Activated gamma-delta T cell treated with anti-CD3 and anti-CD28 coated beads, Interleukin-2, amount 50 U/mL, for 16 hours (primary cell): ENCODE data around the gene THAP11.
"Not testable (repeated sequence)": the region's sequence is repeated elsewhere in the genome, so short reads cannot be mapped to it uniquely, and the experiment has no call there.

Experiments
- DNase-seq: peaks from one replicate; pipeline ENCODE4 v3.0.0-alpha.2; 2020; ENCODE audit warnings: low read depth

The THAP11 gene

GRCh38 chr16:67862623-67863583 is 20.8 kb downstream of the THAP11 start:
- no peak for DNase-seq

GRCh38 chr16:67864044-67864443 is 21.9 kb downstream of the THAP11 start:
- not testable (repeated sequence) for DNase-seq

- DNase-seq = no peak
These were observed 22.5 kb downstream of the THAP11 start for GRCh38 chr16:67864594-67864993.

GRCh38 chr16:67865318-67865717 is 23.2 kb downstream of the THAP11 start:
- DNase-seq = no peak

- DNase-seq = no peak
These were observed 26.2 kb downstream of the THAP11 start for GRCh38 chr16:67868290-67868689.

- no peak for DNase-seq
These were observed 27.5 kb downstream of the THAP11 start for GRCh38 chr16:67869653-67870052.

GRCh38 chr16:67871256-67871655 is 29.1 kb downstream of the THAP11 start:
- no peak for DNase-seq

- no peak for DNase-seq
These were observed 30.1 kb downstream of the THAP11 start for GRCh38 chr16:67872131-67872630.

- peak; percentile 82 for DNase-seq
These were observed 30.7 kb downstream of the THAP11 start, which contains the start of gene EDC4 for GRCh38 chr16:67872631-67873434. EDC4 (plus strand) TSS chr16:67873052; CDS start chr16:67873262, 210 bp downstream.

- DNase-seq = no peak
These were observed 31.6 kb downstream of the THAP11 start for GRCh38 chr16:67873435-67874370.

GRCh38 chr16:67874372-67874771 is 32.3 kb downstream of the THAP11 start:
- DNase-seq = no peak

- DNase-seq = no peak
These were observed 34.9 kb downstream of the THAP11 start for GRCh38 chr16:67877064-67877463.

GRCh38 chr16:67878232-67878631 is 36.1 kb downstream of the THAP11 start:
- DNase-seq = no peak

GRCh38 chr16:67878846-67879245 is 36.7 kb downstream of the THAP11 start:
- DNase-seq = no peak

- DNase-seq = no peak
These were observed 37.3 kb downstream of the THAP11 start for GRCh38 chr16:67879462-67879861.

GRCh38 chr16:67879936-67880335 is 37.8 kb downstream of the THAP11 start:
- DNase-seq = no peak

- no peak for DNase-seq
These were observed 38.5 kb downstream of the THAP11 start for GRCh38 chr16:67880584-67880983.

- no peak for DNase-seq
These were observed 39.6 kb downstream of the THAP11 start for GRCh38 chr16:67881621-67882161.

- DNase-seq = no peak
These were observed 40.4 kb downstream of the THAP11 start for GRCh38 chr16:67882374-67883145.

- no peak for DNase-seq
These were observed 41.2 kb downstream of the THAP11 start for GRCh38 chr16:67883146-67883871.
